Measurements from ENCODE around the gene SLC25A22. TPM values are rescaled to one million over a fixed set of nuclear protein-coding genes. Genes with fewer than 3 reads are reported as not detected.

SLC25A22 gene
- total RNA-seq, 1 donor from 2014 or later, result 11.0 TPM

- no peak for ATAC-seq
Measured at GRCh38 chr11:771617-772204, 26.4 kb downstream of the SLC25A22 start.

DNA sequence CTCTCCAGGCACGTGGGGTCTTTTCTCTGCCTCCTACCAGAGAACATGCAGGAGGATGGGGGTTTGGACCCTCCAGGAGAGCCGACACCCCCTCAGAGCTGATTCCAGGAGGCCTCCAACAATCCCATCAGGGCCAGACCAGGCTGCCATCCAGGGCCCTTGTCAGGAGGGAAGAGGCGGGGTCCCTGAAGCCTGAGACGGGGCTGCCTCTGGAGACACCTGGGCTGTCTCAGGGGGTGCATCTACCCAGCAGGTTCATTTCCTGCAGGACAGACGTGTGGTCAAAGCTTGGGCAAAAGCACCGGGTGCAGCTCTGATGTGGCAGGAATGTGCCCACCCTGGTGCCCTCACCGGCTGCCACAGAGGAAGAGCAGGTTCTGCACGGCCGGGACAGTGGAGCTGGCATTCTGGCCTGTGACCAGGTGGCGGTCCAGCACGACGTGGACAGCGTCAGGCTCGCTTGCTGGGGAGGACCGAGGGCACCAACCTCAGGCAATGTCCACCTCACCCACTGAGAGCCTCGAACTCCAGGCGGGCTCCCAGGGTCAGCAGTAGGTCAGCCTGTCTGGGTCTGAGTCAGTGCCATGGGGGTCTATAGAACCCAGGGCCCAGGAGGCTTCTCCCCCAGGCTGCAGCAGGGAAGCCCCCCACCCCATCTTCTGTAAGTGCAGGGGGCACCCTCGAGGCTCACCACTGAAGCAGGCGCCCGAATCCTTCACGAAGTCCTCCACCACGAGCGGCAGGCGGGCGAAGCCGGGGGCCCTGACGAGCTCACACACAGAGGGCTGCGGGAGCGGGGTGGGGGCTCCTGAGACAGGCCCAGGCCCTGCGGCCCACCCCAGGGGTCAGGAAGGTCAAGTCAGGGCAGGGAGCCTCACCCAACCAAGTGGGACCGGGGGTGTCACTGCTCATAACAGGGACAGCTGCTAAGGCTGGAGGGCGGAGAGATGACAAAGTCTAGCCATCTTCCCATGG is 27.2 kb downstream of the SLC25A22 start:
- ATAC-seq, result no peak

GRCh38 chr11:769887-770641 is 28.0 kb downstream of the SLC25A22 start:
- ATAC-seq, result no peak

GRCh38 chr11:767238-767637 is 30.8 kb downstream of the SLC25A22 start:
- no peak for ATAC-seq

DNA sequence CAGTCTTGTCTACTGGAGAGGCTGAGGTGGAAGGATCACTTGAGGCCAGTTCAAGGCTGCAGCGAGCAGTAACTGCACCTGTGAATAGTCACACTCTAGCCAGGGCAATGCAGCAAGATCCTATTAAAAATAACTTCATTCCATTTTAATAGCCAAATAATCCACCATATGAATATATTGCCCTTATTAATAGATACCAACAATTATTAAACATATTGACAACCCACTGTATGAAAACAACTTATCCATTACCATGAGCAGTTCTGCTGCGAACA is 31.2 kb downstream of the SLC25A22 start:
- ATAC-seq, result no peak

GRCh38 chr11:766106-766935 is 31.8 kb downstream of the SLC25A22 start:
- no peak for ATAC-seq

DNA sequence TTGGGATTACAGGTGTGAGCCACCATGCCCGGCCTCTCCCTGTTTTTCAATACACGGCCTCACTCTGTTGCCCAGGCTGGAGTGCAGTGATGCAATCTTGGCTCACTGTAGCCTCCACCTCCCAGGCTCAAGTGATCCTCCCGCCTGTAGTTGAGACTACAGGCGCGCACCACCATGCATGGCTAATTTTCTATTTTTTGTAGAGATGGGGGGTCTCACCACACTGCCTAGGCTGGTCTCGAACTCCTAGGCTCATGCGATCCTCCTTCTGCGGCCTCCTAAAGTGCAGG is 32.3 kb downstream of the SLC25A22 start:
- ATAC-seq, result no peak

DNA sequence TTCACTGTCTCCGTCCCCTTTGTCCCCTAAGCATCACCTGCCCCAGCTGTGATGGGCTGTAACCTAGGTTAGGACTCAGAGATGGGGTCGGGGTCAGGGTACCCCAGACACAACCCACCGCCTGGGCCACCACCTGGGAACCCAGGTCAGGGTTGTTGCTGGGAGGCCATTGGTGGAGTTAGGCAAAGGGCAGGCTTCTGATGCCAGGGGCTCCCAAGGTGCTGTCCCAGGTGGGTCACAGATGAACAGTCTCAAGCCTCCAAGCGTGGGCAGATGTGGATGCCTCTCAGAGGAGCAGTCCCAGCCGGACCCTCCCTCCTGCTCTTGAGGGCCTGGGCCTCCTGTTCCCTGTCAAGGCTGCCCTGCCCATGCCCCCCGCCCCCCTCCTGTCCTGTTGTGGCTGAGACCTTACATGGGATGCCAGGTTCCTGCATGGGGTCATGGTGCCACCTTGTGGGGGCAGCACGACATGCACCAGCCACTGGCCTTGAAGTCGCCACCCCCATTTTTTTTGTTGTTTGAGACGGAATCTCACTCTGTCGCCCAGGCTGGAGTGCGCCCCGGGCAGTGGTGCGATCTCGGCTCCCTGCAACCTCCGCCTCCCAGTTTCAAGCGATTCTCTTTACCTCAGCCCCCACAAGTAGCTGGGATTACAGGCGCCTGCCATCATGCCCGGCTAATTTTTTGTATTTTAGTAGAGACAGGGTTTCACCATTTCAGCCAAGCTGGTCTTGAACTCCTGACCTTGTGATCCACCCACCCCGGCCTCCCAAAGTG is 32.9 kb downstream of the SLC25A22 start:
- no peak for ATAC-seq

DNA sequence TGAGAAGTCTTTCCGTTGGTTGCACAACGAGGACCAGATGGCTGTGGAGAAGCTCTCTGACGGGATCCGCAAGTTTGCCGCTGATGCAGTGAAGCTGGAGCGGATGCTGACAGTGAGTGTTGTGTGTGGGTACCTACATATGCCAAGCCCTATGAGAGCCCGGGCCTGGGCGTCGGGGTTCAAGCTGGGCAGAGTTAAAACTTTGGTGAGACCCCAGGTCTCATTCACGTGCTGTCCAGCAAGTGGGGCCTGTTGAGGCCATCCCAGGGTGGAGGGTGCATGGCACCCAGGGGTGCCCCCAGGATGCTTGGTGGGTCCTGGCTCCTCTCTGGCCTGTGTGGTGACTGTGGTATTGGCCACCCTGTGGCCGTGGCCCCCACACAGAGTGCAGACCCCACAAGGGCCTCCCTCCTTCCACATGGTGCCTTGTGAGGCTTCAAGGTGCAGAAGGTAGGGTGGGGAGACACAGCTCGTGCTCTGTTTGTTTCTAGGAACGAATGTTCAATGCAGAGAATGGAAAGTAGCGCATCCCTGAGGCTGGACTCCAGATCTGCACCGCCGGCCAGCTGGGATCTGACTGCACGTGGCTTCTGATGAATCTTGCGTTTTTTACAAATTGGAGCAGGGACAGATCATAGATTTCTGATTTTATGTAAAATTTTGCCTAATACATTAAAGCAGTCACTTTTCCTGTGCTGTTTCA is 33.6 kb downstream of the SLC25A22 start:
- no peak for ATAC-seq

- ATAC-seq, result peak; percentile 17
Measured at GRCh38 chr11:763549-764321, 34.3 kb downstream of the SLC25A22 start.

GRCh38 chr11:763073-763463 is 35.0 kb downstream of the SLC25A22 start:
- peak; percentile 73 for ATAC-seq

DNA sequence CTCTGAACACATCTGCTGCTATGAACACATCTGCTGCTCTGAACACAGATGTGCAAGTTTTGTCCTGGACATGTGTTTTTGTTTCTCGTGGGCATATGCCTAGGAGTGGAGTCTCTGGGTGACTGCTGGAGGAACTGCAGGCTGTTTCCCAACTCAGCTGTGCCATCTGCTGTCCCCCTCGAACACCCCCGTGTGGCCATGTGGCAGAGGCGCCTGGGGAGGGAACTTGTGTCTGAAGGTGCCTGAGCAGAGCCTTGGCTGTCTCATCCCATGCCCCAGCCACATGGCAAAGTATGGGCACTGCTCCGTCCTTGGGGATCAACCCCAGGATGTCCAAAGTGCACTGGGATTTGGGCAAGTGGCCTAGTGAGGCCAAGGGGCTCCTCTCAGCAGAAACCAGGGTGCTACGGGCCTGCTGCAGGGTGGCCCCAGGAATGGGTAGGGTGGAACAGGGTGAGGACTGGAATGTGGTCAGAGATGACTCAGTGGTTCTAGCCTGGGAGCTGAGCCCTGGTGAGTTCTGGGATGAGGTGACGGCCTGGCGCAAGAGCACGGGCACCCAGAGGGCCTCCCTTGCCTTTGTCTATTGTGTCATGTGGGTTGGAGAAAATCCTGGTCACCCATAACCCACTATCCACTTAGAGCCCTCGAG is 35.5 kb downstream of the SLC25A22 start:
- peak; percentile 92 for ATAC-seq

DNA sequence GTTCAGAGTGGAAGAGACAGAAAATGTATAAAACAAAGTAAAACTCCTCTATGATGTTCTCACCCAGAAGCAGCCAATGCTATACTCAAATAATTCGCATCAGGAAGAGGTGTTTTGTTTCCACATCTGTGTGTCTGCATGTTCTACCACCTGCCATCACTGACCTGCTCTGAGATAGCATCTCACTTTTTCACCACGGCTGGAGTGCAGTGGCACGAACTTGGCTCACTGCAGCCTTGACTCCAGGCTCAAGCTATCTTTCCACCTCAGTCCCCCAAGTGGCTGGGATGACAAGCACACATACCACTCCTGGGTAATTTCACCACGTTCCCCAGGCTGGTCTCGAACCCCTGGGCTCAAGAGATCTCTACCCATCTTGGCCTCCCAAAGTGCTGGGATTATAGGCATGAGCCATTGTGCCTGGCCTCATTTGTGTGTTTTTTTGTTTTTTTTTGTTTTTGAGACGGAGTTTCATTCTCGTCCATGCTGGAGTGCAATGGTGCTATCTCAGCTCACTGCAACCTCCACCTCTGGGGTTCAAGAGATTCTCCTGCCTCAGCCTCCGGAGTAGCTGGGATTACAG is 36.5 kb downstream of the SLC25A22 start:
- no peak for ATAC-seq

- ATAC-seq, result no peak
Measured at GRCh38 chr11:760236-760635, 37.8 kb downstream of the SLC25A22 start.

DNA sequence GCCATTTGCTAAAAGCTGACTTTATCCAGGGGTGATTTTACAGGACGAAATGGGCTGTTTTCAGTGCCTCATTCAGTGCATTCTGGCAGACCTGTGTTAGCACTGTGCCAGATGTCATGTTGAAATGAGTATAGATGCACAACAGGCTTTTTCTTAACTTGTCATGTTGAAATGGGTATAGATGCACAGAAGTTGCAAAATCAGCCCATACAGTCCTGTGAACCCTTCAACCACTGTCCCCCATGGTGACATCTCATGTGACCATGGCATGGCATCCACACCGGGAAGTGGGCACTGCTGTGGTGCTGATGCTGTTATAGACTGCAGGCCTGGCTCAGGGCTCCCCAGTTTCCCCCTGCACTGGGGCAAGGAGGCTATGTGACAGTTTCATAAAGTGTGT is 48.4 kb downstream of the SLC25A22 start:
- no peak for ATAC-seq

- peak; percentile 8 for ATAC-seq
Measured at GRCh38 chr11:748007-748359, 50.1 kb downstream of the SLC25A22 start.

DNA sequence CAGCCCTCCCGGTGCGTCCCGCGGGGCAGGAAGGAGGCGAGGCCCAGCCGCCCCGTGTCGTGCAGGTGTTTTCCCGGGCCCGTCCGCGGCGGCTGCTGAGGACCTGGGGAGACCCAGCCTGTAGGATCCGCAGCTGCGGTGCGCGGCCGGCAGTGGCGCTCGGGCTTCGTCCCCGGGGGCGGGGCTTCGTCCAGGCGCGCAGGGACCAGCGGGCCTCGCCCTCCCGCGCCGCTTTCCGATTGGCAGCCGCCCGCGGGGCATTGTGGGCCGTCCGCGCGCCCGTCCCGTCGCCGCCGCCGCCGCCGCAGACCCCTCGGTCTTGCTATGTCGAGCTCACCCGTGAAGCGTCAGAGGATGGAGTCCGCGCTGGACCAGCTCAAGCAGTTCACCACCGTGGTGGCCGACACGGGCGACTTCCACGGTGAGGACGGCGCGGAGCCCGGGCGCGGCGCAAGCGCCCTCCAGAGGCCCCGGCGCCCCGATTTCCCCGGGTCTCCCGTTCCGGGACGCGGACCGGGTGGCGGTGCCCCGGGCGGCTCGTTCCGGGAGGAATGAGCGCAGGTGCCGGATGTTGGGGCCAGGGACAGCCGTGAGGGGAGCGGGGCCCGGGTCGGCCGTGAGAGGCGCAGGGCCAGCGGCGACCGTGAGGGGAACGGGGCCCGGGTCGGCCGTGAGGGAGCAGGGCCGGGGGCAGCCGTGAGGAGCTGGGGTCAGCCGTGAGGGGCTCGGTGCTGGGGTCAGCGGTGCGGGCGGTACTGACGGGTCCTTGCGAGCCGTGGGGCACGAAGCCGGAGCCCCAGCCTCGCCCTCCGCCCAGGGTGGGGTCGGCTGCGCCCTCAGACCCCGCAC is 50.7 kb downstream of the SLC25A22 start, which contains the start of gene TALDO1:
Gene TALDO1, plus strand, starts transcription at position 307 of the 849 bp plus-strand sequence. Its CDS starts 18 bp downstream, at position 325.
- peak; percentile 90 for ATAC-seq
